ENCODE results near the gene TSPAN13. TPM values are rescaled to one million over a fixed set of nuclear protein-coding genes. Genes with fewer than 3 reads are reported as not detected.
A peak's percentile ranks its signal among the peaks of the same experiment; 100 is the strongest.

The TSPAN13 gene
- total RNA-seq (2021) (26.5 and 31.1 TPM in 2 replicates), Bru-seq, nascent RNA (percentile 64 among the genes with signal in this experiment), BruChase-seq, experiment 1, labeled RNA remaining after a 2-hour chase (percentile 69 among the genes with signal in this experiment), BruChase-seq, experiment 2, labeled RNA remaining after a 6-hour chase (percentile 73 among the genes with signal in this experiment)
- long read RNA-seq, transcript TSPAN13-201 (6 exons, 2,093 nt) = major isoform, 92 of 95 reads
- long read RNA-seq, partial matches to known transcripts = 1 of 95 reads
- long read RNA-seq, other reads (novel, unspliced or antisense) = 2 of 95 reads

DNA sequence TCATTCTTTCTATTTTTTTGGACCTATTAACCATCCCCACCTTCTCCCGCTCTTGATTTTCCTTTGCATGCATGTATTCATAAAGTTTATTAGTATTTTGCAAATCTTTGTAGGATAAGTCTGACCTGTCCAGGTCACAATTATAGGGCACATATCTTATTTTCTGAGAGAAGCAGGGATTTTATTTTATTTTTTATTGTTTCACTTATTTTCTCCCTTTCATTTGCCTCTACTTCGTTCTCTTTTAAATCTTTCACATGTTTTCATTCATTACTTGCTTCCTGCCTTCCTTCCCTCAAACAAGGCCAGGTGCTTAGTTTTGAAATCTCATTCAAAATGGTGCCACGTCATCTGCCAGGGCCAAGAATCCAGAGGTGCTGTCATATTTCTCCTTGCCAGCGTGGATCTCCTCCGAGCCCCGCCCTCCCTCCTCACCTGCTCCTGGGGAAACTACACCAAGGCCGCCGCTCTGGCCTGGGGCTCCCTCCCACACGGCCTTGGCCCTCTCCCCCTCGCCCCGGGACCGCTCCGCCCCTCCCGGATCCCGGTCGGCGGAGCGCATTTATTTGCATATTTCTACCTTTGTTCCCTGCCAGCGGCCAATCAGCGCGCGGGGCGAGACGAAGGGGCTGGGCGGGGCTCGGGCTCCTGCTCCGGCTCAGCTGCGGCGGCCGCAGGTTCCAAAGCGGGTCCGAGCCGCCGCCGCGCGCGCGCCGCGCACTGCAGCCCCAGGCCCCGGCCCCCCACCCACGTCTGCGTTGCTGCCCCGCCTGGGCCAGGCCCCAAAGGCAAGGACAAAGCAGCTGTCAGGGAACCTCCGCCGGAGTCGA is at the start of gene TSPAN13:
Gene TSPAN13, plus strand, starts transcription at position 654 of the 830 bp plus-strand sequence. CDS start 213 bp downstream, outside the sequence.
- Histone ChIP-seq H3K9me3 (ENCODE audit: insufficient read depth, low read depth) (no peaks in the 10 kb centered on the region), H3K27ac (peak within 1 kb of the TSS; percentile 60), H3F3A (ENCODE audit: insufficient read depth, low read depth) (peaks cover 18% of the 10 kb centered on the region), H3K4me2 (peak within 1 kb of the TSS; percentile 79), H3K36me3 (ENCODE audit: low read depth) (no peaks in the 10 kb centered on the region), H3K4me1 (replicated peaks; ENCODE audit: insufficient read depth) (peaks cover 28% of the 10 kb centered on the region), H3K4me3 (peak within 1 kb of the TSS; percentile 65), H3K79me2 (ENCODE audit: low read depth) (peaks cover 36% of the 10 kb centered on the region), H4K20me1 (ENCODE audit: insufficient read depth) (no peaks in the 10 kb centered on the region), H3K27me3 (ENCODE audit: insufficient read depth, low read depth) (no peaks in the 10 kb centered on the region), H3K9me2 (ENCODE audit: insufficient read depth) (no peaks in the 10 kb centered on the region), H2AFZ (peak within 1 kb of the TSS; percentile 87)
- CTCF ChIA-PET = interaction anchor here (0.5 to 1.2 kb wide), 3 partner anchors 22 to 655 kb away, joined by 3 to 14 read pairs (median 5); no protein-coding TSS in a partner anchor
- peak; percentile 97 to 99 for DNase-seq
- POLR2A ChIA-PET (ENCODE audit: unreplicated experiment) = interaction anchor here (0.6 kb wide), 1 partner anchor 1782 kb away, joined by 6 read pairs; no protein-coding TSS in a partner anchor
- intact Hi-C loops (cut with micrococcal nuclease; ENCODE audit: unreplicated experiment) = loop anchor here (2.0 to 5.0 kb wide), 4 partner anchors 45 to 164 kb away; partner anchors contain the start of genes ANKMY2 and BZW2
- no TSS peak for BruUV-seq (replicated peaks)
- TF ChIP-seq, protein P1, sequence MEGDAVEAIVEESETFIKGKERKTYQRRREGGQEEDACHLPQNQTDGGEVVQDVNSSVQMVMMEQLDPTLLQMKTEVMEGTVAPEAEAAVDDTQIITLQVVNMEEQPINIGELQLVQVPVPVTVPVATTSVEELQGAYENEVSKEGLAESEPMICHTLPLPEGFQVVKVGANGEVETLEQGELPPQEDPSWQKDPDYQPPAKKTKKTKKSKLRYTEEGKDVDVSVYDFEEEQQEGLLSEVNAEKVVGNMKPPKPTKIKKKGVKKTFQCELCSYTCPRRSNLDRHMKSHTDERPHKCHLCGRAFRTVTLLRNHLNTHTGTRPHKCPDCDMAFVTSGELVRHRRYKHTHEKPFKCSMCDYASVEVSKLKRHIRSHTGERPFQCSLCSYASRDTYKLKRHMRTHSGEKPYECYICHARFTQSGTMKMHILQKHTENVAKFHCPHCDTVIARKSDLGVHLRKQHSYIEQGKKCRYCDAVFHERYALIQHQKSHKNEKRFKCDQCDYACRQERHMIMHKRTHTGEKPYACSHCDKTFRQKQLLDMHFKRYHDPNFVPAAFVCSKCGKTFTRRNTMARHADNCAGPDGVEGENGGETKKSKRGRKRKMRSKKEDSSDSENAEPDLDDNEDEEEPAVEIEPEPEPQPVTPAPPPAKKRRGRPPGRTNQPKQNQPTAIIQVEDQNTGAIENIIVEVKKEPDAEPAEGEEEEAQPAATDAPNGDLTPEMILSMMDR (conservative IDR thresholded peaks at IDR 0.05) = no peak
- TF ChIP-seq EZH2 (IDR thresholded peaks at IDR 0.05; ENCODE audit: low read depth) = no peak

DNA sequence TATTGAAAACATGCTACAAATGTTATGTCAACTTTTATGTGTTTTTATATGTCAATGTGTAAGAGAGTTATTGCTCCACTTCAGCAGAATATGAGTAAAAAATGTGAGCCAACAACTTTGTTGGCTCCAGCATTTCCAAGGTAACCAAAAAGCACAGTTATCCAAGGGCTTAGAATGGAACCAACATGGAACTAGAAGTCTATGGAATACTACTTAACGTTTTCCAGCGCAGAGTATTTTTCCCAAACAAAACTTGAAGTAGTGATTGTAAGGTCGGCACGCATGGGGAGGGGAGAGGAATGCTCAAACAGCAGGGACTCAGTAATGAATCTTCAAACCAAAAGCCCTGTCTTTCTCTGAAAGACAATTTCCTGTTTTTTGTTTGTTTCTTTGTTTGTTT is 45.0 kb upstream of the TSPAN13 start:
- H3K9me2 ChIP-seq (ENCODE audit: insufficient read depth) = no peaks in the 10 kb centered on the region
- peaks cover 17% of the 10 kb centered on the region; the same call in 1 of the 2 replicates for H3F3A ChIP-seq (ENCODE audit: insufficient read depth, low read depth)
- H3K36me3 ChIP-seq (ENCODE audit: low read depth) = peaks cover 35% of the 10 kb centered on the region
- ChIA-PET CTCF (interaction anchor here (0.6 kb wide), 1 partner anchor 815 kb away, joined by 3 read pairs; no protein-coding TSS in a partner anchor), POLR2A (ENCODE audit: unreplicated experiment) (interaction anchor here (0.5 kb wide), 1 partner anchor 1230 kb away, joined by 3 read pairs; no protein-coding TSS in a partner anchor)
- peak overlapping the region; percentile 9 for H3K27ac ChIP-seq
- TF ChIP-seq, protein P1 (conservative IDR thresholded peaks at IDR 0.05) = no peak
- TF ChIP-seq EZH2 (IDR thresholded peaks at IDR 0.05; ENCODE audit: low read depth) = no peak
- intact Hi-C loops (cut with micrococcal nuclease; ENCODE audit: unreplicated experiment) = loop anchor here (2.0 to 10.0 kb wide), 2 partner anchors 44 to 1066 kb away; partner anchors contain the start of gene TSPAN13
- H2AFZ ChIP-seq = no peak overlapping the region
- no TSS peak for BruUV-seq (replicated peaks)
- H4K20me1 ChIP-seq (ENCODE audit: insufficient read depth) = no peaks in the 10 kb centered on the region
- no peak for DNase-seq
- H3K9me3 ChIP-seq (ENCODE audit: insufficient read depth, low read depth) = no peaks in the 10 kb centered on the region; the same call in 1 of the 2 replicates
- H3K4me3 ChIP-seq = no peak overlapping the region
- H3K4me2 ChIP-seq = 0 out of 2 replicates have a peak overlapping the region, but pooled peaks have one; percentile 3
- no peaks in the 10 kb centered on the region for H3K27me3 ChIP-seq (ENCODE audit: insufficient read depth, low read depth)
- H3K79me2 ChIP-seq (ENCODE audit: low read depth) = no peaks in the 10 kb centered on the region
- H3K4me1 ChIP-seq (replicated peaks; ENCODE audit: insufficient read depth) = peaks cover 10% of the 10 kb centered on the region

DNA sequence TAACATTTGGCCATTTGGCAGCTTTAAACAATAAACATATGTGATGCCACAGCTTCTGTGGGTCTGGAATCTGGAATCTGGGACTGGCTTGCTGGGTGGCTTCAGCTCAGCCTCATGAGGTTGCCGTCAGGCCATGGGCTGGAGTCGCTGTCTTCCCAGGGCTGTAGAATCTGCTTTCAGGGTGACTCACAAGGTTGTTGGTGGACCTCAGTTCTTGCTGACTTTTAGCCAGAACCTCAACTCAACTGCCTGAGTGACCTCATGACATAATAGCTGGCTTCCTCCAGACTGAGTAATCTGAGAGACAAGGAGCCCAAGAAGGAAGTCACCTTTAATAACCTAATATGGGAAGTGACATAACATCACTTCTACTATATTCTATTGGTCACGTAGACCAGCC is 44.6 kb upstream of the TSPAN13 start:
- Histone ChIP-seq H3K36me3 (ENCODE audit: low read depth) (peaks cover 31% of the 10 kb centered on the region), H3F3A (ENCODE audit: insufficient read depth, low read depth) (peaks cover 17% of the 10 kb centered on the region; the same call in 1 of the 2 replicates), H3K4me1 (replicated peaks; ENCODE audit: insufficient read depth) (peaks cover 10% of the 10 kb centered on the region), H3K9me2 (ENCODE audit: insufficient read depth) (no peaks in the 10 kb centered on the region), H2AFZ (no peak overlapping the region), H3K9me3 (ENCODE audit: insufficient read depth, low read depth) (no peaks in the 10 kb centered on the region; the same call in 1 of the 2 replicates), H3K27me3 (ENCODE audit: insufficient read depth, low read depth) (no peaks in the 10 kb centered on the region), H4K20me1 (ENCODE audit: insufficient read depth) (no peaks in the 10 kb centered on the region), H3K4me3 (no peak overlapping the region), H3K79me2 (ENCODE audit: low read depth) (no peaks in the 10 kb centered on the region), H3K4me2 (no peak overlapping the region), H3K27ac (peak overlapping the region; percentile 9)
- POLR2A ChIA-PET (ENCODE audit: unreplicated experiment) = interaction anchor here (0.5 kb wide), 1 partner anchor 1229 kb away, joined by 3 read pairs; no protein-coding TSS in a partner anchor
- intact Hi-C loops (cut with micrococcal nuclease; ENCODE audit: unreplicated experiment) = loop anchor here (2.0 to 10.0 kb wide), 2 partner anchors 44 to 1066 kb away; partner anchors contain the start of gene TSPAN13
- CTCF ChIA-PET = interaction anchor here (0.5 to 0.6 kb wide), 2 partner anchors 31 to 814 kb away, joined by 3 read pairs; no protein-coding TSS in a partner anchor
- BruUV-seq (replicated peaks) = no TSS peak
- TF ChIP-seq EZH2 (IDR thresholded peaks at IDR 0.05; ENCODE audit: low read depth) = no peak
- TF ChIP-seq, protein P1 (conservative IDR thresholded peaks at IDR 0.05) = no peak
- peak; percentile 73 to 93 for DNase-seq
